Daoy (cell line): ENCODE results near the gene GABRA5. TPM values are rescaled to one million over a fixed set of nuclear protein-coding genes. Genes with fewer than 3 reads are reported as not detected.

Source experiments
- total RNA-seq: library from RNA; depleted of rRNA; stranded (reverse); fragments of >200 nt; shearing (Covaris generic); gene quantifications from 2 replicates; pipeline ENCODE4 v1.2.3, GENCODE V29; 2014; rRNA removed

GABRA5 gene
- total RNA-seq, 1 experiment from 2014 or later = 0.97 TPM

Other genes with a start within 250 kb of the GABRA5 start
- 3.3 and 6.6 TPM in 2 replicates for gene GABRB3, start 94.0 kb upstream of the GABRA5 start, total RNA-seq
- not detected in 2 replicates for gene GABRG3, start 104.1 kb downstream of the GABRA5 start, total RNA-seq